Stimulated activated CD4-positive, alpha-beta T cell treated with anti-CD3 and anti-CD28 coated beads, Interleukin-12 subunit alpha, Interleukin-12 subunit beta, amount 100 ng/mL, for 48 hours (primary cell): ENCODE data around the gene ESR1.
A peak's percentile ranks its signal among the peaks of the same experiment; 100 is the strongest.
"Not testable (repeated sequence)": the region's sequence is repeated elsewhere in the genome, so short reads cannot be mapped to it uniquely, and the experiment has no call there.

Experiments used
- DNase-seq, 3 donors: peaks; one replicate each; pipeline ENCODE4 v3.0.0-alpha.2; 2020; ENCODE audit warnings: low read depth in 2 of 3, low spot score in 1 of 3

Gene ESR1

DNA sequence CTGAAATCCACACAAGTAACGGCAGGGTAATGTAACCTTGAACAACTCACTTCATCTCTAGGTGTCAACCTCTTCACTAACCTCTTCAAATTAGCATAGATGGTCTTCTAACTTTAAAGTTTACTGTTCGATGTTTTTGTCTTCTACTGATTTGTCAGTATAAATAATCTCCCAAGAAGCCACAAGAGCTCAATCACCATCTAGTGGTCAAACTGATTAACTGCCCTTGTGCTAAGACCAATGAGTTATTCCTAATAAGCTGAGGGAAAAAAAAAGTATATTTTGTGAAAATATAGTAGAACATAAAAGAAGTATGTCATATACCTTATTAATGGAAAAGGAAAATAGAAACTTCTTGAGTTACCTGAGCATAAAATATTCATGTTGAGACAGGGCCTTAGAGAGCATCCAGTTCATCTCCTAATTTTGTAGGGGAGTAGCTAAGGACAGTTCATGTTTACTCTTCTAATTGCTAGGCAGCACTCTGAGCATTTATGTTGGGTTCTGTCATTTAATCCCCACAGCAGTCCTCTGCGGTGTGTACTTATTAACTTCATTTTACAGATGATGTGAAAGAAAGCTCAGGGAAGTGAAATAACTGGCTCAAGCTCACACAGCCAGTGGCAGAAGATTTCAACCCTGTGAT lies 317.1 kb downstream of the ESR1 start:
- DNase-seq: no peak

DNA sequence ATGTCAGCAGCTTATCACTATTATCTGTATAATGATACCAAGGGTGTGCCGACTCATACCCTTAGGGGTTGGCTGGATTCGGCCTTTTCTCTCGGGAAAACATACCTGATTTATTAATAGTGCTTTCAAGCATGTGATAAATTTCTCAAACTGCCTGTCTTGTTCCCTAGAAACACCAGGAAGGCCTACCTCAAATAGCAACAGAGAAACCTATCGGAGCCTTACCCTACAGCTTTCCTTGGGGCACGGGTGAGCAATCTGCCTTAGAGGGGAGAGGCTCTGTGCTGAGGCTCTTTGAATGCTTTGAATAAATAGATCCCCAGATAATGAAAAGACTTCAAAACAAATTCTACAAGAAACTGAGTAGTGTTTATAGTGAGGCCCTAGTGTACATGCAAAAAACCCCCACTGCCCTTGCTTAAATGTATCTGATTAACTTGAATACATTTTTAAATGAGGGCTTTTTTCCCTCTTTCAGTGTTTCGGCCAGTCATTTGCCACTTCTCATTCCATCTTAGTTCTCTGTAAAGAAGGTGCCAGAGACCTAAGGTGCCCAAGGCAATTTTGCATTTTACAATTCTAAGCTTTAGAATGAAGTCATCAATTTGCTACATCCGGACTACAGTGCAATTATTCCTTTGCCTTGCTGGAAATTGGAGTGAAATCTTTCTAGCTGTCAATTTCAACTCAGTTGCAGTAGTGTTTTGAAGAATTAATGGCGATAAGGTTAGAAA lies 320.1 kb downstream of the ESR1 start:
- no peak for DNase-seq

- no peak for DNase-seq
Measured at GRCh38 chr6:152129691-152130151, 322.2 kb downstream of the ESR1 start.

- no peak for DNase-seq
Measured at GRCh38 chr6:152130441-152130840, 323.0 kb downstream of the ESR1 start.

- DNase-seq: no peak
Measured at GRCh38 chr6:152135755-152136448, 328.4 kb downstream of the ESR1 start.

- no peak for DNase-seq
Measured at GRCh38 chr6:152136449-152136825, 329.0 kb downstream of the ESR1 start.

DNA sequence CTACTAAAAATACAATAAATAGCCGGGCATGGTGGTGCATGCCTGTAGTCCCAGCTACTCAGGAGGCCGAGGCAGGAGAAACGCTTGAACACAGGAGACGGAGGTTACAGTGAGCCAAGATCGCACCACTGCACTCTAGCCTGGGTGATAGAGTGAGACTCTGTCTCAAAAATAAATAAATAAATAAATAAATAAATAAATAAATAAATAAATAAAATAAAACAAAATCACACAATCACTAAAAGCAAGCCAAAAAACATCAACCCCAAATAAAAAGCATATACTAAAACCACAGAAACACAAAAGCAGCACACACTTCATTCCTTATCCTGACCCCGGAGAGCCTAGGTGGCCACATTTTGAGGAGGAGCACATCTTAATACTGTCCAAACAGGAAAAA lies 330.9 kb downstream of the ESR1 start:
- DNase-seq: not testable (repeated sequence)

DNA sequence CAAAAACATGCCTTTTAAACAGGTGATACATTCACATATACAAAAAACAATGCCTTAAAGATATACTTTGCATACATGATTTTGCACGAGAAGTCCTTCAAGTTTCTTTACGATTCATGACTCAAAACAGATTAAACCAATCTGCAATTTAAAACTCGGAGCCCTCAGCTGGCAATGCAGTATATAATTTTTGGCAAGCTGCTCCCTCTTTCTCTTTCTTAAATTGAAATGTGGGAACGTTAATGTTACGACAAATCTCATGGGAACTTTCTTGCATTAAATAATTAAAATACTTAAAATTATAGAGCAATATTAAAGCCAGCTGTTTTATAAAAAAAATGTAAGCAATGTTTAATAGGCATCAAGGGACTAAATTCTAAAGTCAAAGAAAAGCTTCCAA lies 334.6 kb downstream of the ESR1 start:
- no peak for DNase-seq

- DNase-seq: no peak
Measured at GRCh38 chr6:152143359-152143758, 335.9 kb downstream of the ESR1 start.

DNA sequence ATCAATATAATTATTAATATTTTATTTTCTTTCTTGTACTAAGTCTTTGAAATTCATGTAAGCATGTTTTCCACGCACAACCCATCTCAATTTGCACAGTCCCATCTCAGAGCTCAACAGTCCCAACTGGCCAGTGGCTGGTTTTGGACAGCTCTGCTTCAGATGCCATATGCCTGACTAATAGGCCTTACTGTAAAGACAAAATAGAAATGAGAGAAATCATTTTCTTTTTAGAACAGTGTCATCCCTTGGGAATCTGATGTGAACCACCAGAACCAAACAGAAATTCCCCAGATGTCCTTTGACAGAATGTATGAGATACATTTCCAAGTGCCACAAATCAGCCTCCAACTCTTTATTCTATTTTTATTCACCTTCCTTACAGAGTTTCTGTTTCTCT lies 338.9 kb downstream of the ESR1 start:
- DNase-seq: no peak

DNA sequence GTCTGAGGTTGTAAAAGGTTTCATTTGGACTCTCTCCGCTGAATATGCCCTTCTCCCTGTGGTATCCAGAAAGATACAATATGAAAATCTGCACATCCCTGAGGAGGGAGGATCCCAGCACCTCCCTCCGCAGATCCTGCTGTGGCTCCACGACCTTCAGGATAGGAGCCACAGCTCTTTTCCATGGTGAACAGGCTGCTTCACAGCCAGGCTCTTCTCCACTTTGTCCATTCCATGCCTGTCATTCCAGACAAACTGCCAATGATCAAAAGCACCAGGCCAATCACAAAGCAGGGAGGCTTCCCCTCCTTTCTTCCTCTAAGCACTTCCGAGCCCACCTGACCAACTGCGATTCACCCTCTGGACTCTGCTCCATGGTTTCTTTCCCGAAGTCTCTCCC lies 339.8 kb downstream of the ESR1 start:
- no peak for DNase-seq

DNA sequence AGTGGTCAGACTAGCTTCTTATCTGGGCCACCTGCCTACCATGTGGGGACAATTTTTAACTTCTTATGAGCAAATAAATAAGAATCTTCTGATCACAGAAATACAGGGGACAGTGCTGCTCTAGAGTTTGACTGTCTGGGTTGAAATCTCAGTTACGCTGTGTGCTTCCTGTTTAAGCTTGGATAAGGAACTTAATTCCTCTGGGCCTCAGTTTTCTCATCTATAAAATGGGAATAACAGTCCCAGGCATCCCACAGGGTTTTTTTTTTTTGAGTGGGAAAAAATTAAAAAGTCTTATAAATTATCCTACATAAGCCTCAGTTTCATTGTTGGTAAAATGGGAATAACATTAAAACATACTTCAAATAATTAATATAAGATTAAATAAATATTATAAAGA lies 340.9 kb downstream of the ESR1 start:
- no peak for DNase-seq

GRCh38 chr6:152150196-152150595 lies 342.7 kb downstream of the ESR1 start:
- DNase-seq: no peak

- DNase-seq: no peak
Measured at GRCh38 chr6:152151920-152152319, 344.4 kb downstream of the ESR1 start.

DNA sequence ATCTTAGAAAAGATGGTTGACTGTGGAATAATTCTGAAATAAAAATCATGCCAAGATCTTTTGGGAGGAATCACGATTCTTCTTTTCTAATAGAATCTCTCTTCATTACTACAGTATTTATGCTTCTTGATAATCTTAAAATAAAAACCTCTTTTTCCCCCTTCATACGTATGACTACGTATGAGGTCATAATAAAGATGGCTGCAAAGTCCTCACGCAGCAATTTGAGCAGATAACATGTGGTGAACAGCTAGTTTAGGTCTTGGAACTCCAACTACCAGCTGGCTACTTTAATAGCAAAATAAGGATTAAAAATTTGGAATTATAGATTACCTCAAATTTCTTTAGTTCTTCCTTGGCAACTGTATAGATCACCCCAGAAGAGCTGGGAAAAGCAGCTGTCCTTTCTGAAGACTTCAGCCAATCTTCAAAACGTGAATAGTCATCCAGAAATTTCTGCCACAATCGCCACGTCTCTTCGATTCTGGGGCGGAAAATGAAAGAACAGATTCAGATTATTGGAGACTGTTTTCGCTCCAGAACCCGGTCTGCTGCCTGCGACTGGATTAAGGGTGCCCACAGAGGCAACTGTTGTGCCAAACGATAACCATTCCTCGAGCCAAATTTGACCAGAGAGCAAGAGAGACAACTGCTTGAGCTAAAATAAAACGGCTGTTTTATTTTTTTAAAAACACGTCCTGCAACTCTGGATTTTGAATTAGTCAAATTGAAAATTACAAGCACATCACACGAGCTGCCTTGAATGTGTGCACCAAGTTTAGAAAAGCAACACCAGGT lies 347.3 kb downstream of the ESR1 start:
- no peak for DNase-seq

- no peak for DNase-seq
Measured at GRCh38 chr6:152155792-152156191, 348.3 kb downstream of the ESR1 start.

GRCh38 chr6:152160346-152160745 lies 352.9 kb downstream of the ESR1 start:
- peak in 1 of 3 donors; percentile 5 for DNase-seq

DNA sequence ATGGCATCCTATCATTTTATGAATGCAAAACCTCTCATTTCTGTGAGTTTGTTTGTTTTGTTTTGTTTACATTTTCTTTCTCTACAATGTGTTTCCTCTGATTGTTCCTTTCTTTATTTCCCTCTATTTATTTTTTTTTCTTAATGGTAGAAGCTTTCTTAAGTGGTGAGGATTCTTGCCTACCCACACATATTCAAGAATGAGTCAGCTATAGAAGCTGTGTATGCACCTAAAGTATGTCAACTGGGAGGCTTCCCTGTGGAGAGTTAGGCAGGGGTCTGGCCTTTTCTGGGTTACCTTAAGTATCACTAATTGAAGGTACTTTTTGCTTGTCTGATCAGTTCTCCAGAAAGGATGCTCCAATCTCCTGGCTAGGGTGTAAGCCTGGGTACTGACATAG lies 354.0 kb downstream of the ESR1 start:
- DNase-seq: no peak

DNA sequence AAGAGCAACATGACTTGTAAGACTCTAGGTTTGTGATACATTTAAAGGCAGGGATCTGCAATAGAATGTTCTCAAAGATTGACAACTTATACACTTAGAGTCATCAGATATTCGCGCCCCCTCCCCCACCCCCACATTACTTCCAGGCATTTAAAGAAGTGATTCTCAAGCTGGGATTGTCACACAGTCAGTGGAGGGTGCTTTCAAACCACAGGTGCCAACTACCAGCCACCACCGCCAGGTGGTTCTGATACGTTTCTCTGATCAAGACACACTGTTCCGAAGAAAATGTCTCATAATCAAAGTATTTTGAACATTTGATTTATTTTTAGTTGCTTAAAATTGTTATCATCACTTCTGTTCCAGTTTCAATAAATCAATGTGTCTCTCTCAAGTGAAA lies 357.5 kb downstream of the ESR1 start:
- DNase-seq: no peak

GRCh38 chr6:152166497-152166896 lies 359.0 kb downstream of the ESR1 start:
- DNase-seq: no peak

DNA sequence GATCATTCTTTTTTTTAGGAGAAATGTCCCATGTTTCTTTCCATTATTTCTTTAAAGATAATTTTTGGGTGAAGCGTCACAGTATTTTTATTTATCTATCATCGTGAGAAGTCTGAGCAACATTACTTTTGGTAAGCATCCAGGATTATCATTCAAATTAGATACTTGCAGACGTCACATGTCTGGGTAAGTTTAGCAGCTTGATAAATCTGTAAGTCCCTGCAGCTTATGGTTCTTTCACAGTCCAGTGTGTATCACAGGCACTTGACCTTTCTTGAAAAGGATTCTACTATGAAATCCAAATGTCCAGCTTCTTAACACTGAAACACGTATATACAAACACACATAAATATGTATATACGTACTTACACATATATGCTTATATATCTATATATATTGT lies 359.4 kb downstream of the ESR1 start:
- no peak for DNase-seq
